Adipocyte (in vitro differentiated cells): ENCODE results near the gene CTPS1.

Experiments used
- DNase-seq: peaks from one replicate; pipeline ENCODE4 v3.0.0-alpha.2; 2015; ENCODE audit warnings: low read depth
- H3K27me3 ChIP-seq: replicated peaks from 2 replicates; pipeline ENCODE4 v1.7.0; 2013; ENCODE audit warnings: mild to moderate bottlenecking, low read length, moderate library complexity; ENCODE audit not compliant: control insufficient read depth, insufficient read depth
- H3K36me3 ChIP-seq: 2 replicates; pipeline ENCODE4 v1.7.0; 2013; ENCODE audit warnings: low read length, mild to moderate bottlenecking, moderate library complexity; ENCODE audit not compliant: control insufficient read depth, insufficient read depth, severe bottlenecking
- H3K4me1 ChIP-seq: 2 replicates; pipeline ENCODE4 v1.7.0; 2013; ENCODE audit warnings: mild to moderate bottlenecking, low read length, moderate library complexity; ENCODE audit not compliant: control insufficient read depth, insufficient read depth
- H3K4me3 ChIP-seq: 2 replicates; pipeline ENCODE4 v1.7.0; 2013; ENCODE audit warnings: mild to moderate bottlenecking, low read length, moderate library complexity
- H3K9ac ChIP-seq: 2 replicates; pipeline ENCODE4 v1.7.0; 2013; ENCODE audit warnings: mild to moderate bottlenecking, low read length, moderate library complexity
- H3K9me3 ChIP-seq: 2 replicates; pipeline ENCODE4 v1.7.0; 2013; ENCODE audit warnings: mild to moderate bottlenecking, low read length, moderate library complexity; ENCODE audit not compliant: control insufficient read depth

The CTPS1 gene

DNA sequence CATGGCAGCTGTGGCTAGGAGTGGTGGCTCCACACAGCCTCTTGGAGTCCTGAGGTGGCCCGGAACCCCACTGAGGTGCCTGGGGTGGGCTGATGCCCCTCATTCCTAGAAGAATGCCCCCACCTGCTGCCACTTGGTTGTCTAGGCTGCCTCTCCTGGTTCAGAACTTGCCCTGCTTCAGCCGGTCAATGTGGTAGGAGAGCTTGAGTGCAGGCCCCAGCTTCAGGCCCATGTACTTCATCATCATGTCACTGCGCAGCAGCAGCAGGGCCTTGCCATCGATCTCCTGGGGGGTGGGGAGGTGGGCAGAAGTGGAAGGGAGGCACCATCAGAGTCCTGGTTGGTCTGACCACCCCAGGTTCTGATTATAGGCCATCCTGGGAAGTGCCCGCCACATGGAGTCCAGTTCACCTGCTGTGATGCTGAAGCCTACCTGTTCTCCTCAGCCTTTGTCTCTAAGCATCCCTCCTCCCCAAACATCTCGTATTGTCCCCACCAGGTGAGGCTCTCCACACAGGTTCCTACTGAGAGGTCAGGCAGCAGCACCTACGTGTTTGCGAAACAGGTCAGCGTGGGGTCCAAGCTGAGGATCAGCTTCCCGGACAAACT is 48.6 kb downstream of the CTPS1 start:
- Histone ChIP-seq H3K4me1 (no peaks in the 10 kb centered on the region), H3K9ac (no peak overlapping the region), H3K36me3 (peaks cover 31% of the 10 kb centered on the region), H3K9me3 (no peaks in the 10 kb centered on the region), H3K4me3 (no peak overlapping the region), H3K27me3 (no peaks in the 10 kb centered on the region)
- no peak for DNase-seq

DNA sequence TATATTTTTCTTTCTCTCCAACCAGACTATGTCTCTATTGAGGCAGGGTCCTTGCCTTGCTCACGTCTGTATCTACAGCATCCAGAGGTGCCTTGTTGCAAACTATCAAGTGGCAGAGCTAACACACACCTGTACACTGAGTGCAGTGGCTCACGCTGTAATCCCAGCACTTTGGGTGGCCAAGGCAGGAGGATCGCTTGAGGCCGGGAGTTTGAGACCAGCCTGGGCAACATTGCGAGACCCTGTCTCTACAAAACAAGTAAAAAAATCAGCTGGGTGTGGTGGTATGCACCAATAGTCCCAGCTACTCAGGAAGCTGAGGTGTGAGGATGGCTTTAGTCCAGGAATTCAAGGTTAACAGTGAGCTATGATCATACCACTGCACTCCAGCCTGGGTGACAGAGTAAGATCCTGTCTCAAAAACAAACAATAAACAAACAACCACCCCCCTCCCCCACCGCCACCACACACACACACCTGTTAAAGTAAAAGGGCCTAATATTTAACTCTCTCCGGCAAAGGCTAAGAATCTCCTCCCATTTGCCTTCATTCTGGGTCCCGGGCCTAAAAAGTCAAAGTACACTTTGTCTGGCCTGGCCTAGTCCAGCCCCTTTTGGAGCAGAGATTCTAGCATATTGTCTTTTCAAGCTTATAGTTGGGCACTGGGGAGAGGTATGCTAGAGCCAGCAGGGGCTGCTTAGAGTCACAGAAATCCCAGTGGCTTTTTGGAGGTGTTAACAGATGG is 51.5 kb downstream of the CTPS1 start:
- Histone ChIP-seq H3K36me3 (peaks cover 53% of the 10 kb centered on the region), H3K4me3 (no peak overlapping the region), H3K9me3 (no peaks in the 10 kb centered on the region), H3K9ac (no peak overlapping the region), H3K27me3 (no peaks in the 10 kb centered on the region), H3K4me1 (no peaks in the 10 kb centered on the region)
- DNase-seq: no peak

DNA sequence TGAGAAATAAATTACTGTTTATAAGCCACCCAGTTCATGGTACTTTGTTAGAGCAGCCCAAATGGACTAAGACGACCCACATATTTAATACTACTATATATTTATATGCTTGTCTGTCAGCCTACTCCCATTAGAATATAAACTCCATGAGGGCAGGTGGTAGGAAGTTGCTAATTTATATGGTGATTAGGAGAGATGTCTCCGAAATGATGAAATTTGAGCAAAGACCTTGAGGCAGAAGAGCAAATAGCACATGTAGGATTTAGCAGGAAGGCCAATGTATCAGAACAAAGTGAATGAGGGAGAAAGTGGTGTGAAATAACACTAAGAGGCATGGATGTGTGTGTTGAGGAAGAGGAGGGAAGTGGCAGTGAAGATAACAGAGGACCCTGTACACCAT is 52.7 kb downstream of the CTPS1 start:
- H3K27me3 ChIP-seq: no peaks in the 10 kb centered on the region
- H3K36me3 ChIP-seq: peaks cover 61% of the 10 kb centered on the region
- no peaks in the 10 kb centered on the region for H3K9me3 ChIP-seq
- DNase-seq: no peak
- no peak overlapping the region for H3K4me3 ChIP-seq
- no peak overlapping the region for H3K9ac ChIP-seq
- no peaks in the 10 kb centered on the region for H3K4me1 ChIP-seq

DNA sequence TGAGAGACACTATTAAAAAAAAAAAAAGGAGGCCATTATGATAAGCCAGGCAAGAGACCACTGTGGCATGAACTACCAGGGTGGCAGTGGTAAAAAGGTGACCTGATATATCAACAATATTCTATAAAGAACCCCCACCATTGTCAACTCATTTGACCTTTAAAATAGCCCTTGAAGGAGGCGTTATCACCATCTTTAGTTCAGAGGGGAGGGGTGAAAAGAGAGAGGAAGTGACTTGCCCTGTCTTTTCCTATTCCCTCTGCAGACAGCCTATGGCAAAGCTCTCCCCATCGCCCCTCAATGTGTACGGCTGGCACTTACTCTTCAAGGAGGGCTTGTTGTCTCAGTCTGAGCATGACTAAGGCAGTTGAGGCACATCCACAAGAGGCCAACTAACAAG is 53.8 kb downstream of the CTPS1 start:
- Histone ChIP-seq H3K9me3 (no peaks in the 10 kb centered on the region), H3K4me1 (no peaks in the 10 kb centered on the region), H3K27me3 (no peaks in the 10 kb centered on the region), H3K36me3 (peaks cover 61% of the 10 kb centered on the region), H3K4me3 (no peak overlapping the region), H3K9ac (no peak overlapping the region)
- no peak for DNase-seq

DNA sequence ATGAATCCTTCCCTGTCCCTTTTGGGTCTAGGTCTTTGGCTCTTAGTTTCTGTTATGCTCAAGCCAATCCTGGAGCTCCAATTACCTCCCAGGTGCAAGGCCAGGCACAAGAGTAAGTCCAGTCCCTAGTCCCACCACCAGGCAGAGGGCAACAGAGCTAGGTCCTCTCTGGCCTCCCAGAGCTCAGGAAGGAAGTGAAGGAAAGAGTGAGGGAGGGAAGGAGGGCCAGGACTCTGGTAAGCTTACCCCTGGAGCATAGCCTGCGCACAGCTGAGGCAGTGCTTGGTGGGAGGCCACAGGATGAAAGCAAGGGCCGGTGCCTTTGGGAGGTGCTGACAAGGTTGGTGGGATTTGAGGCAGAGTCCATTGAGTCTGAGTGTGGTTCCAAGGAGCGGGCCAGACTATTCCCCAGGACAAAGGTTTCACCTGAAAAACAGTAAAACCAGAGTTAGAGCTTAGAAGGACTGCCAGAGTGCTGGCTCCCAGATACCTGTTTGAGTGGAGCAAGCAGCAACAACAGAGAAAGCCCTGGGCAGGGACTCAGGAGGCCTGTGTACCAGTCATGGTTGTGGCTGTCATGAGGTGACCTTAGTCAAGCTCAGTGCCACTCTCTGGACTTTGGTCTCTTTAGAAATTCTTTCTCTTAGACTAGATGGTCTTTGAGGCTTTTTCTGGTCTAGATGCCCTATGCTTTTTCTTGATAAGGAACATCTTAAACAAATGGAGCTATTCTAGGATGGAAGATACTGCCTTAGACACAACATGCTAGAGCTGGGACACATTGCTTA is 57.8 kb downstream of the CTPS1 start:
- Histone ChIP-seq H3K36me3 (peaks cover 60% of the 10 kb centered on the region), H3K27me3 (no peaks in the 10 kb centered on the region), H3K4me1 (peaks cover 6% of the 10 kb centered on the region), H3K9ac (no peak overlapping the region), H3K4me3 (no peak overlapping the region), H3K9me3 (no peaks in the 10 kb centered on the region)
- no peak for DNase-seq

DNA sequence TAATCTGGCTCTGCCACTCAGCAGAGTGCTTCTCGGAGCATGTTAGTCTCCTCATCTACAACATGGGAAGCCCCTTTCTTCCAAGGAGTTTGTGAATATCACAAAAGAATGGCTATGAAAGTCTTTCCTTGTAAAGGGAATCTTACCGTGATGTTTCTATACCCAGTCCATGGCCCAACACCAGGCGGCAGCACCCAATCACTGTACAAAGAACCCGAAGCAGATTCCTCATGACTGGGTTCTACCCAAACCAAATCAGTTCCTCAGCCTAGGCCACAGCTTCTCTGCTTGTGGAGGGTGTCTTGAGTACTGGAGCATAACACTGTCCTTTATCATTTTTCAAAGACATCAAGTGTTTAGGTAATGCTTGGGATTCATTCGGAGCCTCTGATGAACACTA is 58.6 kb downstream of the CTPS1 start:
- no peak overlapping the region for H3K4me3 ChIP-seq
- H3K4me1 ChIP-seq: peaks cover 6% of the 10 kb centered on the region
- no peaks in the 10 kb centered on the region for H3K27me3 ChIP-seq
- no peaks in the 10 kb centered on the region for H3K9me3 ChIP-seq
- H3K36me3 ChIP-seq: peaks cover 55% of the 10 kb centered on the region
- H3K9ac ChIP-seq: no peak overlapping the region
- DNase-seq: peak; percentile 19

DNA sequence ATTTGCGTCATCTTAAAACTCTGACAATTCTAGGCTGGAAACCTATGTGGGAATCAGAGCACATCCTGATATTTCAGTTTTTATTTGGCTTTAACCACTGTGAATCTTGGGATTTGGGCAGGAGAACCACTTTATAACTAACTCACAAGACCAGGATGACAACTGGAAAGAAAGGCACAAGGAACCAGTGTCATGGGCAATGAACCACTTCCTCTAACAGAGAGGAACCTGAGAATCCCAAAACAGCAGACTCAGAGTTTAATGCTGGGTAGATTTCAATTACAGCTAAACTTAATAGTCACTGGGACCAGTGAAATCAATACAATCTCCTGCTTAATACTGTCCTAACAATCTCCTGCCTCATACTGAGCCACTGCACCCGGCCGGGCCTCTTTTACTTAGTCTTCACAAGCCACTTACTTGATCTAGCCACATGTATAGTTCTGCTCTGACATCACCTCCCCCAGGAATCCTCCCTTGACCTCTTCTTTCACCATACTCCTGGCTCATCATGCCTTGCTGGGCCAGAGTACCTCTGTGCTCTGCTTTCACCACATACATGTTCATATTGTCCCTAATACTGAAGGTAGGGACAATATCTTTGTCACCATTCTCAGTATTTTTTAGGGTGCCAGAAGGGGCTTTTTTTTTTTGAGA is 62.2 kb downstream of the CTPS1 start:
- Histone ChIP-seq H3K36me3 (peaks cover 26% of the 10 kb centered on the region), H3K9ac (no peak overlapping the region), H3K4me1 (peaks cover 19% of the 10 kb centered on the region), H3K9me3 (no peaks in the 10 kb centered on the region), H3K4me3 (no peak overlapping the region), H3K27me3 (no peaks in the 10 kb centered on the region)
- peak; percentile 13 for DNase-seq

DNA sequence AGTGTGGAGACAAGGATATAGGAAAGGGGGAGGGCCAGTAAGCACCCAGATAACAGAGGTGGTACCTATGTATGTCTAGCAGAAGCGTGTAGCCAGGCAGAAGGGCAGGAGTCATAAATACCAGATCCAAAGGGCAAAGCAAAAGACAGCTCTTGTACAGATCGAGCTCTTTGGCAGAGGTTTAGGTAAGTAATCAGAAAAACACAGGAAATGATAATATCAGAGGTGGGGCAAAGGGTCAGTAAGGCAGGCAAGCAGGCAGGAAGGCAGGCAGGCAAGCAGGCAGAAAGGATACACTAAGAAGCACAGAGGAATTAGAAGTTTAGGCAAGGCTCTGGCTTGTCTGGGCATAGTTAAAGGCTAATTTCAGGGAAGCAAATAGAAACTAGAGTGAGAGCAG is 64.7 kb downstream of the CTPS1 start:
- Histone ChIP-seq H3K27me3 (no peaks in the 10 kb centered on the region), H3K4me1 (peaks cover 19% of the 10 kb centered on the region), H3K36me3 (peaks cover 15% of the 10 kb centered on the region), H3K9ac (no peak overlapping the region), H3K9me3 (no peaks in the 10 kb centered on the region), H3K4me3 (no peak overlapping the region)
- no peak for DNase-seq

DNA sequence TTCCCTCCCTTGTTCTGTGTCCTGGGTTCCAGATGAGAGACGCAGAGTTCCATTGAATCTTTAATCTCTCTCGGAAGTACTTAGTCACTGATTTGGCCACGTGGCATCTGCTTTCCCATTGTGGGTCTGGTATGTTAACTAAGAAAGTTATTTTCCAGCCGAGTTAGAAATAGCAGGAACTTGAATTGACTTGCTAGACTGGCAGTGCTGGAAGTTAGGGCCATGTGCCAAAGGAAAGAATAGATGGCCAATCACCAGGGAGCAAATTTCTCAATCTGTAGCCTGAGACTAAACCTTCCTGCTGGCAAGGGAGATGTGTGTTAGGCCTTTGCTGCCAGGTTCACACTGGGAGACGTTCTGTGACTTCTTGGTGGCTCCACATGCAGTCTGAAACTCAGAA is 66.2 kb downstream of the CTPS1 start:
- peaks cover 15% of the 10 kb centered on the region for H3K36me3 ChIP-seq
- peaks cover 19% of the 10 kb centered on the region for H3K4me1 ChIP-seq
- peak; percentile 67 for DNase-seq
- no peaks in the 10 kb centered on the region for H3K27me3 ChIP-seq
- no peak overlapping the region for H3K9ac ChIP-seq
- no peak overlapping the region for H3K4me3 ChIP-seq
- H3K9me3 ChIP-seq: no peaks in the 10 kb centered on the region

DNA sequence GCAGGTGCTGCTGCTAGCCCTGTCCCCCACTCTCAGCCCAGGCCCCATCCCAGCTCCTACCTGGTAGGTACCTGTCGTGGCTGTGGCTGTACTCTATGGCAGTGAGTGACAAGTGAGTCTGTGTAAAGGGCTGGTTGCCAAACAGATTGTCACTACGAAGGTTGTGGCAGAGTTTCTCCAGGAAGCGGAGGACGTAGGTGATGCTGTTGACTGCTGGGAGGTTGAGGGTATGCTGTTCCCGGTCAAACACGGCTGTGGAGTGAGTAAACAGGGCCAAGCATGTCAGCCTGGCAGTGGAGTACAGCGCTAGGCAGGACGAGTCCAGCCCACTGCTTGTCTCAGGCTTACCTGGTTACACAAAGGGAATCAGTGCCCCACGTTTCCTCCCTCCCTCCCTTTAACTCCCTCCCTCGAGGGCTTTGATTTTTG is 66.9 kb downstream of the CTPS1 start:
- DNase-seq: no peak
- no peak overlapping the region for H3K4me3 ChIP-seq
- H3K36me3 ChIP-seq: peaks cover 9% of the 10 kb centered on the region
- H3K9me3 ChIP-seq: no peaks in the 10 kb centered on the region
- no peak overlapping the region for H3K9ac ChIP-seq
- peaks cover 19% of the 10 kb centered on the region for H3K4me1 ChIP-seq
- H3K27me3 ChIP-seq: no peaks in the 10 kb centered on the region

DNA sequence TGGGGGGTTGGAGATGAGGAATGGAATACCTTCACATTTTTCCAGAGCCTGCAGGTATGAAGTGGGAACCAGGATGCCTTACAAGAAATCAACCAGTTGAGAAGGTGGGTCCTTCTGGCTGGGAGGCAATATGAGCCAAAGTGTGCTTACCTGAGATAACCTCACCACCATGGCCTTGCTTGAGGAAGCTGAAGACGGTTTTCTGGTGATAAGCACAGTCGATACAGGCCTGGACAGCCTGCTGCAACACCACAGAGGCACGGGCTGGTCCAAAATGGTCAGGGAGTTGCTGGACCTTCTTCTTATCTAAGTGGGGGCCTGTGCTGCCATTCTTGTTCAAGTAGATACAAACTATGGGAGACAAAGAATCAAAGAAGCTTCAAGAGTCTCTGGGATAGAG is 69.0 kb downstream of the CTPS1 start:
- Histone ChIP-seq H3K36me3 (peaks cover 9% of the 10 kb centered on the region), H3K4me3 (no peak overlapping the region), H3K9ac (no peak overlapping the region), H3K9me3 (no peaks in the 10 kb centered on the region), H3K27me3 (no peaks in the 10 kb centered on the region), H3K4me1 (peaks cover 14% of the 10 kb centered on the region)
- no peak for DNase-seq
